ENCODE measurements around the gene IFT20.
"Not testable (repeated sequence)": the region's sequence is repeated elsewhere in the genome, so short reads cannot be mapped to it uniquely, and the experiment has no call there.

IFT20 gene

DNA sequence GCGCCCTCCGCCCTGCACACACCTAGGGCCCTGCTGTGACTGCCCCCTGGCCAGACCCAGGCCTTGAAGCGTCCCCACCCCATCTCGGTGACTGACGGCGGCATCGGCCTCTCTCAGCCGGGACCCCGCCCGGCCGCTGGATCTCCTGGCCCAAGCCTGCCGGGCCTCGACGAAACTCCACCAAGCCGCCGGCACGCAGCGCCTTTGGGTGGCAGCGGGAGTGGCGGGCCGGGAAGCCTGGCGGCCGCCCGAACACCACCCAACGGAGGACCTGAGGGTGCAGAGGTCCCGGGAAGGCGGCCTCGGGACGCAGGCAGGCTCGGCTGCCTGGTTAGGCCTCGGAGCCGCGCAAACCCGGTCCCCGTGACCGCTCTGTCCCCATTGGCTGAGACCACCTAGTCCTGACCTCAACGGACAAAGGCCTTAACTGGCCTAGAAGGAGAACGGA lies 28.3 kb downstream of the IFT20 start:
- DNase-seq (ENCODE audit: low spot score): no peak

DNA sequence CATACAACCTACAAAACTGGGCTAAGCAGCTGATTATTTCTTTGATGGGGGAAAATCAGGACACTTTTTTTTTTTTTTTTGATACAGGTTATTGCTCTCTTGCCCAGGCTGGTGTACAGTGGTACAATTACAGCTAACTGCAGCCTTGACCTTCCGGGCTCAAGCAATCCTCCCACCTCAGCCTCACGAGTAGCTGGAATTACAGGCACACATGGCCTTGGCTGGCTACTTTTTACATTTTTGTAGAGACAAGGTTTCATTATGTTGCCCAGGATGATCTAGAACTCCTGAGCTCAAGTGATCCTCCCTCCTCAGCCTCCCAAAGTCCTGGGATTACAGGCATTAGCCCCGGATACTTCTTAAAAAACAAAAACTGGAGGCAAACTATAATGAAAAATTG lies 36.8 kb downstream of the IFT20 start:
- no peak for DNase-seq (ENCODE audit: low spot score)

DNA sequence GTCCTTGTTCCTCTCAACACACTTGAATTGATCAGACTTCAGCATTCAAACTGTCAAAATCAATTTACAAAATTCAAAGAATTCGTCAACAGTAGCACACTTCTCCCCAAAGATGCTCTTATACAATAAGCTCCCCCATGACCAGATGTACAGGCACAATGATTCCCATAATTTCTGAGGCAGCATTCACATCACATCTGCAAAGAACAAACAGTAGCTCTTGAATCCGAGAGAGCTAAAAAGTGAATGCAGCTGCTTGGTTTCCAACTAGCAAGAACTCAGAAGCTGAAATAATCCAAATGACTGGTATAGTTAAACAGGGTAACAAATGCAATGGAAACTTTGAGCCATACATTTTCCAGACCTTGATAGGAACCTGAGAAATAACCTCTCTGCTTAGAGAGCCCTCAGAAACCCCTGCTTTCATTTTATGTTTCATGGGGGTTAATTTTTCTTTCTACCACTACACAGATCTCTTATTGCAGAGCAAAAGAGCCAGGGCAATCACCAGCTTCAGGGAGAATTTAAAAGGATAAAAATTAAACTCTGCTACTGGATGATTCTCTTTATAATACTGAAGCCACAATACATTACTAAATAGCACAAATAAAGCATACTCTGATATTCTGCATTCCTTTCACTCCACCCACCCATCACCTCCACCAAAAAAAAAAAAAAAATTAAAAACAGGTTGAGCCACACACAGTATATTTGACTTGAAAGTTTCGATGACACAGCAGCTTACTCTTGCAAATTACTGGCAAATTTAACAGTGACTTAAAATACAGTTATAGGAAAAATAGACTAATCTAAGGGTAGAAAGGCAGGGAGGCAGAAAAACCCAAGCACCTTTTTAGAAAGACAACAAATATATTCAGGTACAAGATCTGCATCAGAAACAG lies 39.3 kb downstream of the IFT20 start:
- no peak for DNase-seq (ENCODE audit: low spot score)

DNA sequence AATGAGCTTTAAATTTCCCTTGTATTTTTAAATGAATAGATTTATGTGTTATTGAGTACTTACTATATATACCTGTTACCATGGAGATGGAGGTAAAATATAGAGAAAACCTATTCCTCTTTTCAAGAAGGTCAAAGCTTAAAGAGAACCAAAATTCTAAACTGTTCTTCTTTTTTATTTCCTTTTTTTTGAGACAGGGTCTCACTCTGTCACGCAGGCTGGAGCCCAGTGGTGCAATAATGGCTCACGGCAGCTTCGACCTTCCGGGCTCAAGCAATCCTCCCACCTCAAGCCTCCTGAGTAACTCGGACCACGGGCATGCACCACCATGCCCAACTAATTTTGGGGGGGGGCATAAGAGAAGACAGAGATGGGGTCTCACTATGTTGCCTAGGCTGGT lies 41.3 kb downstream of the IFT20 start:
- no peak for DNase-seq (ENCODE audit: low spot score)

DNA sequence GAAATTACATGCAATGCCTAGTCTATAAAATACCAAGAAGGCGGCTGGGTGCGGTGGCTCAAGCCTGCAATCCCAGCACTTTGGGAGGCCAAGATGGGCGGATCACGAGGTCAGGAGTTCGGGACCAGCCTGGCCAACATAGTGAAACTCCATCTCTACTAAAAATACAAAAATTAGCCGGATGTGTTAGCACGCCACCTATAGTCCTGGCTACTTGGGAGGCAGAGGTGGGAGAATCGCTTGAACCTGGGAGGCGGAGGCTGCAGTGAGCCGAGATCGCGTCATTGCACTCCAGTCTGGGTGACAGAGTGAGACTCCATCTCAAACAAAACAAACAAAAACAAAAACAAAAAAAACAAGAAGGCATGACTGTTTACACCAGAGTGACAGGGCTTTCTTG lies 42.4 kb downstream of the IFT20 start:
- not testable (repeated sequence) for DNase-seq (ENCODE audit: low spot score)

- DNase-seq (ENCODE audit: low spot score): no peak
Measured at GRCh38 chr17:28291780-28292330, 43.4 kb downstream of the IFT20 start.

GRCh38 chr17:28290703-28291102 lies 44.6 kb downstream of the IFT20 start:
- DNase-seq (ENCODE audit: low spot score): no peak

DNA sequence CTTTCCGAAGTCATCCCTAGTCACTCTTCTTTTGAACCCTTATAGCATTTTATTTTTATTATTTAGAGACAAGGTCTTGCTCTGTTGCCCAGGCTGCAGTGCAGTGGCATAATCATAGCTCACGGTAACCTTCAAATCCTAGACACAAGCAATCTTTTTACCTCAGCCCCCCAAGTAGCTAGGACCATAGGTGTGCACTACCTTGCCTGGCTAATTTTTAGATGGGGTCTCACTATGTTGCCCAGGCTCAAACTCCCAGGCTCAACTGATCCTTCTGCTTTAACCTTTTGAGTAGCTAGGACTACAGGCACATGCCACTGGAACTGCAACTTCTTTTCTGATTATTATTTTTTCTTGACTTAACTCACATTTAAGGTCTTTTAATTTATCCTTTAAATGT lies 49.3 kb downstream of the IFT20 start:
- no peak for DNase-seq (ENCODE audit: low spot score)

DNA sequence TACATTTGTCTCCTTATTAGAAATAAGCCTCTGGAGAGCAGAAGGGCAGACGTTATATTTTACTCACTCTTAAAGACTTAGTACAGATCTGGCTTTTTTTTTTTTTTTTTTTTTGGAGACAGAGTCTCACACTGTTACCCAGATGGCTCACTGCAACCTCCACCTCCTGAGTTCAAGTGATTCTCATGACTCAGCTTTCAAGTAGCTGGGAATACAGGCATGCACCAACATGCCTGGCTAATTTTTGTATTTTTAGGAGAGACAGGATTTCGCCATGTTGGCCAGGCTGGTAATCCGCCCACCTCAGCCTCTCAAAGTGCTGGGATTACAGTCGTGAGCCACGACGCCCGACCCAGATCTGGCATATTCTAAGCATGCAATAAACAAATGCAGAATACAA lies 52.7 kb downstream of the IFT20 start:
- DNase-seq (ENCODE audit: low spot score): no peak

GRCh38 chr17:28280826-28281225 lies 54.4 kb downstream of the IFT20 start:
- no peak for DNase-seq (ENCODE audit: low spot score)

GRCh38 chr17:28279411-28279810 lies 55.9 kb downstream of the IFT20 start:
- DNase-seq (ENCODE audit: low spot score): no peak
